Retinal pigment epithelial cell (primary cell): ENCODE measurements around the gene TOMM40L.

Experiments used
- DNase-seq: peaks from one replicate; pipeline ENCODE4 v3.0.0-alpha.2; 2010; ENCODE audit warnings: low read depth
- H3K4me3 ChIP-seq: 2 replicates; pipeline ENCODE4 v1.5.1; 2011; ENCODE audit warnings: mild to moderate bottlenecking, low read length, control low read depth, moderate library complexity
- CTCF ChIP-seq: conservative IDR thresholded peaks from 2 replicates; pipeline ENCODE4 v1.5.1; 2011; ENCODE audit warnings: low read depth, low read length, control low read depth, inconsistent platforms

The TOMM40L gene

GRCh38 chr1:161259345-161259702 is 33.5 kb downstream of the TOMM40L start:
- no peak overlapping the region for H3K4me3 ChIP-seq
- no peak for DNase-seq
- TF ChIP-seq CTCF: no peak

- DNase-seq: no peak
- no peak overlapping the region for H3K4me3 ChIP-seq
- TF ChIP-seq CTCF: no peak
Observed at GRCh38 chr1:161259765-161260164, 33.9 kb downstream of the TOMM40L start.

- no peak for DNase-seq
- no peak for TF ChIP-seq CTCF
Observed at GRCh38 chr1:161260376-161261260, 34.8 kb downstream of the TOMM40L start.

GRCh38 chr1:161261261-161262235 is 35.7 kb downstream of the TOMM40L start:
- no peak overlapping the region for H3K4me3 ChIP-seq
- no peak for TF ChIP-seq CTCF
- no peak for DNase-seq

More at GRCh38 chr1:161260376-161261260, 34.8 kb downstream of the TOMM40L start:
- H3K4me3 ChIP-seq: no peak overlapping the region

GRCh38 chr1:161265305-161265704 is 39.4 kb downstream of the TOMM40L start:
- no peak for DNase-seq
- H3K4me3 ChIP-seq: no peak overlapping the region
- TF ChIP-seq CTCF: no peak

GRCh38 chr1:161266202-161266601 is 40.3 kb downstream of the TOMM40L start:
- DNase-seq: no peak

More at GRCh38 chr1:161266202-161266601, 40.3 kb downstream of the TOMM40L start:
- H3K4me3 ChIP-seq: no peak overlapping the region
- TF ChIP-seq CTCF: no peak
